T-helper 9 cell (primary cell): ENCODE data around the gene ATP6V0D1.
A peak's percentile ranks its signal among the peaks of the same experiment; 100 is the strongest.

Experiments
- DNase-seq: peaks from one replicate; pipeline ENCODE4 v3.0.0-alpha.2; 2020

Gene ATP6V0D1

GRCh38 chr16:67462279-67462655 lies 18.7 kb downstream of the ATP6V0D1 start:
- DNase-seq = no peak

- no peak for DNase-seq
These were observed 19.2 kb downstream of the ATP6V0D1 start for GRCh38 chr16:67461600-67462278.

DNA sequence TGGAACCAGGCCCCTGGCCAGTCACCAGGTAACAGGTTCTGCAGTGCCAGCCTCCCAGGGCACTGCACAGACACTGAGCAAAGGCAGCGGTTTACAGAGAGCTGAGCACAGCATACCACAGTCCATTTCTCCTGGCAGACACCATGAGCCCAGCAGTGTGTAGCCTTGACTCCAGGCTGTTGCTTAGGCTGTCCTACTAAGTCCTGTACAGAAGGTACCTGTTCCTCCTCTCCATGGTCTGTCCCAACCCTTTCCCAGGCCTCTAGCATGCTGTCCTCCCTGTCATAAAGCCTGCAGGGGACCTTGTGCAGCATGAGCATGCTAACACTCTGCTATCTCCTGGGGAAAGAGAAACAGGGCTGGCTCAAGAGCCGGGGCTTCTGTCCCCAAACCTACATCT lies 20.0 kb downstream of the ATP6V0D1 start:
- DNase-seq = no peak

- DNase-seq = no peak
These were observed 20.8 kb downstream of the ATP6V0D1 start for GRCh38 chr16:67460168-67460567.

GRCh38 chr16:67459861-67460150 lies 21.2 kb downstream of the ATP6V0D1 start:
- DNase-seq = no peak

DNA sequence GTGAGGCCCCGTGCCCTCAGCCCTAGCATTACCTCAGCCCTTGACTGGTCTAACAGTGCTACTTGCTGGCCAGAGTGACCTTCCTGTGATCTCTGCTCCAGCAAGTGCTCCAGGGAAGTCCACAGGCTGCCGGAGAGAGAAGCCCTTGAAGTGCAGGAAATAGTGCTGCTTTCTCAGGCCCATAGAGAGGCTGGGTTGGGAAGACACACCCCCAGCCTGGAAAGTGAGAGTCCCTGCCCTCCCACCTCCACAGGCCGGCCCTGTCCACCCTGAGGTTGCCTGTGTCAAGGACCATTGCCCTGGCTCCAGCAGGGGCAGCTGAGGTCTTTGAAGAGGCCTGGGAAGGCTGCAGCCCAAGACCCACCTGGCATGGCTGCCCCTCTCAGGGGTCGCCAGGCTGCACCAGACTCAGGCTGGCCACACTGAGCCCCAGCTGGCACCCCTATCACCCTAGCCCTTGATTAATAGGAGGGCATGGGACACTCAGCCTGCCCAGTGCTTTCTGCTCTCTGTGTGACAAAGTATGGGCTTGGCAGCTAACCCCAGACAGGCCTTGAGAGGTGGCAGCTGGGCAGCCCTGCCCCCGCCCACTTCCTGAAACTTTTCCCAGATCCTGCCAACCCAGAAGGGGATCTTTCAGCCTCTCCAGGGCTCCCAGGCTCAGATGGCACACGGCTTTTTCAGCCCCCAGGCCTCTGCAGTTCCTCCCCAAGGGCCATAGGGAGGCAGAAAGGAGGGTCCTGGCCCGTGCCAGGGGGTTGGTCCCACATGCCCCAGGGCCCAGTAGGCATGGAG lies 21.7 kb downstream of the ATP6V0D1 start:
- no peak for DNase-seq

- no peak for DNase-seq
These were observed 22.8 kb downstream of the ATP6V0D1 start for GRCh38 chr16:67458121-67458641.

DNA sequence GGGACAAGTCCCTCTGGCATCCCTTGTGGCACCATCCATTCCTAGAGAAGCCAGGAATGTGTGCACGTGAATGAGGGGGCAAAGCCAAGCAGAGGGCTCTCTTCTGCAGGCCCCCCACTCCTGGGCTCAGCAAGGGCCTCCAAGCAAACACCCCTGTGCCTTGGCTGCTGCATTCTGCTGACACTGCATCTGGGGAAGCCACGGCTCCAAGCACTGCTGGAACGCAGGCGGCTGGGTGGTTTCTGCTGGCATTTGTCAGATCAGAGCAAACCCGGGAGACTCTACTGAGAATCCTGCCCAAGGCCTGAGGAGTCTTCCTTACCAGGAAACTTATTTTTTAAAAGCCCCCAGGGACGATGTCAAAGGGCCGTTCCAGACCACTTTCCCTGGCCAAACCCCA lies 23.3 kb downstream of the ATP6V0D1 start:
- DNase-seq = no peak

- no peak for DNase-seq
These were observed 24.4 kb downstream of the ATP6V0D1 start for GRCh38 chr16:67456391-67457081.

DNA sequence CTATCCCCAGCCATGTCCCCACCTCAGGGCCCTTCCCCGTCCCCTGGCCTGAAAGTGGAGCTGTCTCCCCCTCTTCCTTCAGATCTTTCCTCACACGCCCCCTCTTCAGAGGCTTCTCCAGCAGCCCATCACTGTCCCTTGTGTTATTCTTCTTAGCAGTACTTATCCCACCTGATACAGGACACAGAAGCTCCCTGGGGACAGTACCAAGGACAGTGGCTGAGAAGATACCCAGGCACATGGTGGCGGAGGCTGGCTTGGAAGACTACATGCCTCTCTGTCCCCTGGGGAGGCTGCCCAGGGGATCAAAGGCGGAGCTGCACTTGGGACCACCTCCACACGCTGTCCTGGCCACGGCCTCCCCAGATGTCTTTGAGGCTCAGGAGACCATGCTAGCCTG lies 26.1 kb downstream of the ATP6V0D1 start:
- no peak for DNase-seq

DNA sequence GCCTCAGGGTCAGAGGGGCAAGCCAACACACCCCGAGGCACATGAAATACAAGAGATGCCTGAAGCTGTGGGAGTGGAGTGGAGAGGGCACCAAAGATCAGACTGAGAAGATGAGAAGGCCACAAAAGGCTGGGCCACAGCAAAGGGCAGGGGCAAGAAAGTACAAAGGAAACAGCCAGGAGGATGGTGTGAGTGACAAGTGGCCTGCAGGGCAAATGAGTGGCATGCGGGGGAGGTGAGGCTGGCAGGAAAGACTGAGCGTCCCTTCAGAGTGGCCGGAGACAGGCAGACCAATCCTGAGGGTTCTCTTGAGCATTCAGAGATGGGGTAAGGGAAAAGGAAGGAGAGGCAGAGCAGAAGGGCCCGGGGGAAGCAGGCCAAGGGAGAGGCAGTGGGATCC lies 26.9 kb downstream of the ATP6V0D1 start:
- no peak for DNase-seq

DNA sequence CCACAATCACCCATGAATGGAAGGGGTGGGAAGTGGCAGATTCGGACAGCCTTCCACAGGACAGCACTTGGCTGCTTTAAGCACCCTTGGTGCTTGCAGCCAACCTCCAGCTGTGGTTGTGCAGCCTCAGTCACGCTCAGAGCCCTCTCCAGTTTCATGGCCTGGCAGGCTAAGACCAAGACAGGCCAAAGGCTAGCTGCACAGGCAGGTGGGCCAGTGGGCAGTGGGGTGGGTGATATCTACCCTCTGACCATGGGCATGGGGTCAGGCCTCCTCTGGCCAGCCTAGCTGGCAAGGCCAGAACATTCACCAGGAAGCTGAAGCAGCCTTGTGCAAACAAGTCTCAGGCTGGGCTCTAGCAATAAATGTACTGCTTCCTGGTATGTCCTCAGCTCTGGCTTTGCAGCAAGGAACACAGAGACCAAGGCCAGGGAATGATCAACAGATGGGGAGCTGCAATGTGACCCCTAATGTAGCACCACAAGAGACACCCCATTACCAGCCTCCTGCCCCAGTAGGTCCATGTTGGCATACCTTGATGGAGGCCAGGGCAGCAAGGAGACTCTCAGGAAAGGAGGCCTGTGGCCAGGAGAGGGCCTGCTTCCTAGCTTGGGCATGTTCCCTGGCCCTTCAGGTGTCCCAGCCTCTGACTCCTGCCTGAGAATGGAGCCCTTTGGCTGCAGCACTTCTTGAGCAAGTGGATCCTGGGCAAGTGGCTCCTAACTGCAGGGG lies 29.1 kb downstream of the ATP6V0D1 start:
- DNase-seq = no peak

DNA sequence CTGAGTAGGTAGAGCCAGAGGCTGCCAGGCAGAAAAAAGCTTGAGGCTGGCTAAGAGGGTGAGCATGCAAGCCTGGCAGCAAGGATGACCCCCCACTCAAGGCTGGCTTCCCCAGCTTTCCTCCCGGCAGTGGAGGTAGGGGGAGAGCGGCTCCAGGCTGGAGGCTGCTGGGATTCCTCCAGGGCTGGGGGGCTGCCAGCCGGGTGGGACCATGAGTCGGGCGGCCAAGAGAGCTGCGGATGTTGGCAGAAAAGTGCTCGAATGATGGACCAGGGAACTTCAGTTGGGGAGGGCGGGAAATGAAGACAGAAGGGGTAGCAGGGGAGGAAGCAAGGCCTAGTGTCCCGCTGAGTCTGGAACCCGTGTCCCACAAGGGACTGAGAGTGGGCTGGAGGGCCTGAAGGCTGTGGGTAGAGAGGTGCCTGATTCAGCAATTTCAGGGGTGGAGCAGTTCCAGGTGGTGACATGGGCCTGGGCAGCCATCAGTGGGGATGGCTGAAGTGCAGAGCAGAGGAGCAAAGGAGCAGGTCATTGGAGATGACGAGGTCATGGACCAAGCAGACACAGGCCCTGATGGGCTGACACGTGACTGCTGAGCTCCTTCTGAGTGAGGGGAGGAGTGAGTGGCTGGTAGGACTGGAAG lies 29.8 kb downstream of the ATP6V0D1 start:
- no peak for DNase-seq

DNA sequence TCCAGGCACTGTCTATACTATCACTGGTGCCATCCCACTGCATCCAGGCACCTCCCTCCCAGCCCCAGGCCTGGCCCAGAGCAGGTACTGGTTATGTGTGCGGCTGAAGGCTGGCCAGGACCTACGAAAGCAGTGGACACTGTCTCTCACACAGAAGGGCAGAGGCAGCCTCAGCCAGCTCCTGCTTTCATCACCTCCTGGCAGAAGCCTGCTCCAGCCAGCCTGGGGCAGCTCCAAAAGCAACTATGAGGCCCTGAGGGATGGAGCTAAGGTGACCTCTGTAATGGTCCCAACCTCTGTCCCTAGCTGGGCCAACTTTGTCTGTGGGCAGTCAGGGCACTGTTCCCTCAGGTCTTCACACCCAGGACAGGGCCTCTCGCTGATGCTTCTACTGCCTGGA lies 31.2 kb downstream of the ATP6V0D1 start:
- DNase-seq = no peak

- DNase-seq = no peak
These were observed 31.6 kb downstream of the ATP6V0D1 start for GRCh38 chr16:67449336-67449735.

- DNase-seq = no peak
These were observed 32.4 kb downstream of the ATP6V0D1 start for GRCh38 chr16:67448580-67448979.

DNA sequence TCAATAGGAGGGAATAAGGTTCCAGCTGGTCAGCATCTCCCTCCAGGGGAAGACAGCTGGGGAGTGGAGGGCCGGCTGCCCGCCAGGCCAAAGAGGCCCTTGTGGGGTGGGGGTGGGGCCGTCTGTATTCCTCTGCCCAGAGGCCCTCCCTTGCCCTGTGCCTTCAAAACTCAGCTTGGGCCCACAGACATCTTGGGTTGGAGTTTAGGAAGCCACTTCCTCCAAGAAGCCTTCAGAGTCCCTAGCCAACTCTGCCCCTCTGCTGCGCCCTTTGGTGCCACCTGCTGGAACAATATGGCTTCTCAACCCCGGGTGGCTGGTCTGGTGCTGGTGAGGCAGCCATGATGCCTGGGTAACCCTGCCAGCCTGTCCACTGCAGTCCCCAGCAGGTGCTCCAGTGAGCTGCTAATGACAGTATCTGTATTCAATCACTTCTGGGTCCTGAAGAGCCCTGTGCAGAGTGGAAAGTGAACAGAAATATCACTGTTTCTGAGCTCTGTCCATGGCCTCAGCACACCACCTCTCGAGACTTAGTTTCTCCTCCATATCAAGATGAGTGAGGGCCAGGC lies 33.4 kb downstream of the ATP6V0D1 start:
- peak; percentile 32 for DNase-seq

DNA sequence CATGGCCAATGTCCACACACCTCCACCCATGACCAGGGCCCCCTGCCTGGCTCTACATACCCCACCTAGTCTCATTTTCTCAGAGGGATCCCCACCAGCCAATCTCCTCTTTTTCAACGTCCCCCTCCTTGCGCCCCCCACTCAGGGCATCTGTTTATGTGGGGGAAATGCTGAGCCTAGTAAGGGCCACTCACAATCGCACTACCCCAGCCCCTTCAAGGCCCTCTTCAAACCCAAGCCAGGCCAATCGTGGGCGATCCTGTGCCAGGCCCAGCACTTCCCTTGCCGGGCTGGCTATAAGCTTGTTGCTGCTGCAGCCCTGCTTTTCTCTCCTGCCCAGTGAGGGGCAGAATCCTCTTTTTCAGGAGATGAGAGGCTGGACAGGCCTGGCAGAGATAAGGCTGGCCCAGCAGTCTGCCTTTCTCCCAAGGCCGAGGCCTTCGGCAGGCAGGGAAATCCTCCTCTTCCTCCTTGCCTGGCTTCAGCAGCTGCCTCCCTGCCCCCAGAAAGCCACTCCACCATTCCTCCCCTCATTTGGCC lies 33.9 kb downstream of the ATP6V0D1 start:
- no peak for DNase-seq

GRCh38 chr16:67445913-67446907 lies 34.7 kb downstream of the ATP6V0D1 start:
- no peak for DNase-seq

- DNase-seq = no peak
These were observed 35.5 kb downstream of the ATP6V0D1 start for GRCh38 chr16:67445441-67445912.

- DNase-seq = no peak
These were observed 35.9 kb downstream of the ATP6V0D1 start for GRCh38 chr16:67445126-67445426.
